Duodenal mucosa (tissue), 2 donors: ENCODE measurements around the gene SLC38A10.

Source experiments
- H3K27ac ChIP-seq: one replicate; pipeline ENCODE4 v1.7.0; 2013; ENCODE audit warnings: low read depth, low read length
- H3K27me3 ChIP-seq, 2 donors: one replicate each; pipeline ENCODE4 v1.7.0; 2013; ENCODE audit warnings: low read length in 2 of 2, control low read depth in 1 of 2; ENCODE audit not compliant: insufficient read depth in 2 of 2, control insufficient read depth in 1 of 2
- H3K36me3 ChIP-seq, 2 donors: one replicate each; pipeline ENCODE4 v1.7.0; 2013; ENCODE audit warnings: low read length in 2 of 2, control low read depth in 1 of 2; ENCODE audit not compliant: insufficient read depth in 2 of 2, control insufficient read depth in 1 of 2
- H3K4me1 ChIP-seq, 2 donors: one replicate each; pipeline ENCODE4 v1.7.0; 2013; ENCODE audit warnings: low read length in 2 of 2, control low read depth in 1 of 2; ENCODE audit not compliant: insufficient read depth in 2 of 2, control insufficient read depth in 1 of 2
- H3K4me3 ChIP-seq, 2 donors: one replicate each; pipeline ENCODE4 v1.7.0; 2013; ENCODE audit warnings: low read length in 2 of 2, low read depth in 1 of 2
- H3K9ac ChIP-seq, 2 donors: one replicate each; pipeline ENCODE4 v1.7.0; 2013; ENCODE audit warnings: low read length in 2 of 2, low read depth in 1 of 2
- H3K9me3 ChIP-seq, 2 donors: one replicate each; pipeline ENCODE4 v1.7.0; 2013; ENCODE audit warnings: low read length in 2 of 2, control low read depth in 1 of 2; ENCODE audit not compliant: control insufficient read depth in 1 of 2

SLC38A10 gene

DNA sequence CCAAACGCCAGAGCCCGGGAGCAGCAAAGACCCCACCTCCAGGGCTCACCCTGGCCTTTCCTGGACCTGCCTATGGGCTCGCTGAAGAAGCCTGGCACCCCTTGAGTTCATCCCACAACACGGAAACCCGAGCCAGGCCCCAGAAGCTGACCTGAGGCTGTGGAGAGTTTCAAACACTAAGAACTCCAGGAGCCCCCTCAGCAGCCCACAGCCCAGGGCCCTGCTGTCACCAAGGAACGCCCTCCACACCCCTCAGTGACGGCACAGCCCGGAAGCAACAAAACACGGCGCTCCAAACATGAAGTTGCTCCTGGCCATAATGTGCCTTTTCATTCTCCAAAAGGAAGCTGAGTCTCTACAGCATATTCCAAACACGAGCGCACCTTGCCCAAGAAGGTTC lies 9.2 kb downstream of the SLC38A10 start:
- H3K27ac ChIP-seq = peak overlapping the region; percentile 36
- peaks cover 13 to 67% of the 10 kb centered on the region in 2 donors for H3K36me3 ChIP-seq
- no peaks in the 10 kb centered on the region for H3K9me3 ChIP-seq
- peak overlapping the region; percentile 19 to 55 for H3K4me3 ChIP-seq
- H3K4me1 ChIP-seq = peaks cover 5 to 11% of the 10 kb centered on the region in 2 donors
- H3K9ac ChIP-seq = peak overlapping the region; percentile 1 to 18
- no peaks in the 10 kb centered on the region for H3K27me3 ChIP-seq

DNA sequence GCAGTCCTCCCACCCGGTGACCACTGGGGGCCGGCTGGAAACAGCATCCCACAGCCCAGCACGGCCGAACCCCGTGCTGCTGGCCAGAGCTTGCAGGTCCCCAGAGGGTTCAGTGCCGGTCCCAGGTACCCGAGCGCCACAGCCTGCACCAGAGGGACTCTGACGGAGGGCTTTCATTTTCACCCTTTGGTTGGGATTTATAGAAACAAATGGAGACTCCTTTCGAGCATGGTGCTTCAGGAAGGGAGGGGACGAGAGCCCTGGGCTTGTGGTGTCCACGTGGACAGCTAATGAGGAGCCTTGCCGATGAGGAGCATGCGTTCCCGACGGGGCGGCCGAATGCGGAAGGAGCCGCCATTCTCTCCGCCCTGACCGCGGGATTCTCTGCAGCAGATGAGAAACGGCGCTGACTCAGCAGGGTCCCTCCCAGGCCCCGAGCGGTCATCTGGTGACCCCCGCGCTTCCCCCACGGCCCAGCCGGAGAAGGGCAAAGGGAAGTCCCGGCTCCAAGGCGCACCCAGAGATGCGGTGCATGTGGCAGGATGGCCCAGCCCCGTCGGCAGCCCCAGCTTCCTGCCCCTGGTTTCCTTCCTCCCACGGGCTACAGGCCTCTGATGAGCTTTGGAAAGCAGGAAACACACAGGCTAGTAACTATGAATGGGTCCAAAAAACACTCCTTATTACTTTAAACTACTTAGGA lies 9.8 kb downstream of the SLC38A10 start:
- peak overlapping the region; percentile 19 to 55 for H3K4me3 ChIP-seq

DNA sequence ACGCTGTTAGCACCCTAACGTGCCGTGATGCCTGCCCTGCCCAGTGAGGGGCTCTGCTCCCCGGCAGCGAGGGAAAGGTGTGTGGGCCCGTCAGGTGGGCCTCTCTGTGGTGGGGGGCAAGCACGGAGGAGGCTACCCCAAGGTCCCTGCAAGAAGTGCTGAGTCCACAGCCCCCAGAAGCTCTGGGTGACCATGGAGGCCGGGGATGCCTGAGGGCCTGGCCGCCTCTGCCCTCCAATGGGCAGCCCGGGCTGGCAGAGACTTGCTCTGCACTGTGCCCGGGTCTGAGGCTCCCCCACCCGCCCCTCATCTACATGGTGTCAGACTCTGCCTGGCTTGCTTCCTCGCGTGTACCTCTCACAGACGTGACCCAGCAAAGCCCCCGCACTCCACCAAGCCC lies 12.2 kb downstream of the SLC38A10 start:
- Histone ChIP-seq H3K9me3 (no peaks in the 10 kb centered on the region), H3K4me3 (no peak overlapping the region), H3K36me3 (peaks cover 20 to 71% of the 10 kb centered on the region in 2 donors), H3K9ac (no peak overlapping the region), H3K27me3 (no peaks in the 10 kb centered on the region), H3K27ac (no peak overlapping the region), H3K4me1 (peaks cover 5 to 15% of the 10 kb centered on the region in 2 donors)

More for the DNA sequence above, 9.8 kb downstream of the SLC38A10 start:
- H3K27me3 ChIP-seq = no peaks in the 10 kb centered on the region
- peaks cover 5 to 11% of the 10 kb centered on the region in 2 donors for H3K4me1 ChIP-seq
- H3K9ac ChIP-seq = peak overlapping the region; percentile 1 to 18
- peak overlapping the region; percentile 36 for H3K27ac ChIP-seq
- no peaks in the 10 kb centered on the region for H3K9me3 ChIP-seq
- peaks cover 15 to 67% of the 10 kb centered on the region in 2 donors for H3K36me3 ChIP-seq

DNA sequence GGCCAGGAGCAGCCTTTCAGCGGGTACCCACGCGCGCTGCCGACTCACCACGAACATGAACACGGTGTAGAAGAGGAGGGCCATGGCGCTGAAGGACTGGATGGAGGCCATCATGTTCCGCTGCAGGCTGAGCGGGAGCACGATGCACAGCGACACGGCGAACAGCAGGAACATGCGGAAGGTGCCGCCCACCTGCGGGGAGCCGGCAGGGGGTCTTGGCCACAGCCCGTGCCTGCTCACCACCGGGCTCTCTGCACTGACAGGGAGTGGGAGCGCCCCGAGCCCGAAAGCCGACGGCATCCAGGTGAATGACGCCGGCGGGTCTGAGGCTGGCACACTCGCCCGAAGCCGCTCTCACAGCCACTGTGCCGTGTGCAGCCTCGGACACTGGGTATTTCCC lies 13.0 kb downstream of the SLC38A10 start:
- no peak overlapping the region for H3K27ac ChIP-seq
- no peaks in the 10 kb centered on the region for H3K9me3 ChIP-seq
- peaks cover 5 to 20% of the 10 kb centered on the region in 2 donors for H3K4me1 ChIP-seq
- H3K36me3 ChIP-seq = peaks cover 21 to 66% of the 10 kb centered on the region in 2 donors
- no peak overlapping the region for H3K4me3 ChIP-seq
- no peaks in the 10 kb centered on the region for H3K27me3 ChIP-seq
- no peak overlapping the region for H3K9ac ChIP-seq

DNA sequence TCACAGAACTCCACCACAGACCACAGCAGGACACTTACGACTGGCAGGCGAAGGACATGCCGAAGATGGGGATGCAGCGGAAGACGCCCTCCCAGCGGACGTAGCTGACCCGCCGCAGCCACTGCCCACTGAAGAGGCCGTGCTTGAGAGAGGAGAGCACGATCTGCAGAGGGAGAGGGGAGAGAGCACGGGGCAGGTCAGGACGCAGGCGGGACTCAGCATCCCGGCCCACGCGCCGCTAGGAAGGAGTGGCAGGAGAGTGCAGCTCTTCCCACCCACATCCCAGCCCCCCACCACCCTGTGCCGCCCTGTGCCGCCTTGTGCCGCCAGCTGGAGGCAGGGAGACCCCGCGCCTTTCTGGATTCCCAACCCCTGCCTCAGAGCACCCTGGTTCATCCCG lies 14.5 kb downstream of the SLC38A10 start:
- Histone ChIP-seq H3K4me1 (peaks cover 0 to 16% of the 10 kb centered on the region in 2 donors), H3K9ac (no peak overlapping the region), H3K36me3 (peaks cover 31 to 78% of the 10 kb centered on the region in 2 donors), H3K9me3 (no peaks in the 10 kb centered on the region), H3K4me3 (no peak overlapping the region), H3K27ac (no peak overlapping the region), H3K27me3 (no peaks in the 10 kb centered on the region)

DNA sequence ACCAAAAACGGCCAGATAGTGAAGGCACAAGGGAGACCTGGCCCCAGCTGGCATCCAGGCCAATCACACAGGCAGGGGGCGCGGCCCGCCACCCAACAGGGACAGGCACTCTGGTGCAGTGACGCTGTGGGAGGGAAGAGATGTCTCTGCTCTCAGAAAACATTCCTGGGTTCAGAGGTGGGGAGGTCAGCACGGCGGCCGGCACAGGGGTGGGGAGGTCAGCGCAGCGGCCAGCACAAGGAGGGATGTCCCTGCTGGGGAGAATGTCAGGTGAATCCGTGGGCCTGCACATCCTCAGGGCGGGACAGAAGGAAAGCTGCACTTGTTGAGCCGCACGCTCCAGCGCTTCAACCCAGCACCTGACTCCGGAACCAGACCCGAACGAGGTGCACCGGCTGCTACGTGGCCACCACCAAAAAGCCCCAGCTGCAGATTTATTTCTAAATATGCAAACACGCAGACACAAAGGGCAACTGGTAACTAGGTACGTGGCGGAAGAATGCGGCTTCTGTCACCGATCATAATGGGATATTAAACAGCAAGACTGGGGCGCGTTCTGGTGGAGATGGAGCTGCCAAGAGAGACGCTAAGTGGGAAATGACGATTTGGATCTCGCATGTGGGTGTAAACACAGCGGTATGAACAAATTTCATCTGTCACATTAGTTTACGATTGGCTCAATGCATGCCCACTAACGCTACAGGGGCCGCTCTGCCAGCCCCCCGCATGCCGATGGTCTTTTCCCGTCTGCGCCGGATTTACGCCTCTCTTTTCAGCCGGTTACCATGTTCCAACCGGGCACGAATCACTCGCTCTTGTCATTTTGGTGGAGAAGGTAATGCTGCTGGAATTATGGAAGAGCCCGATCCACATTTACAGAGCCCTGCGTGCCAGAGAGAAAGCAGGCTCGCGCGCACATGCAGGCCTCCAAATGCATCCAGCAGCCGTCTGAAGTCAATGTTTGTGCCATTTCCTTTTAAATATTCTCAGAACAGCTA lies 15.5 kb downstream of the SLC38A10 start:
- H3K9me3 ChIP-seq = no peaks in the 10 kb centered on the region
- H3K27ac ChIP-seq = no peak overlapping the region
- H3K27me3 ChIP-seq = no peaks in the 10 kb centered on the region
- H3K4me3 ChIP-seq = no peak overlapping the region
- H3K9ac ChIP-seq = no peak overlapping the region
- peaks cover 0 to 12% of the 10 kb centered on the region in 2 donors for H3K4me1 ChIP-seq
- H3K36me3 ChIP-seq = peaks cover 34 to 81% of the 10 kb centered on the region in 2 donors

DNA sequence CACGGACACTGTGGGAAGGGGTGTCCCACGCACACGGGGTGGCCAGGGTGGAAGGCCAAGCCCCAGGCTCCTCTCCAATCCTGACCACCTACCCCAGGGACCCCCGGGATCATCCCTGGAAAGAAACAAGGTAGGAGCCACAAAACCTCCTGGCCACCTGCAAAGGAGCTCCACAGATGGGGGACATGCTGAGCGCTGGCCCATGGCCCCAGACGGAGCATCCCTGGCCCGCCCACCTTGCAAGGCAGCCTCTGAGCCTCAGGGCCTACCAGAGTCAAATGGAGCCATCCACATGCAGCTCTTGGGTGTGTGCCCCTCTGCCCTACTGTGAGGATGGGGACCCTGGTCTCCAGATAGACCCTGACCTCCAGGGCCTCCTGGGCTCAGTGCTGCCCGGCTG lies 16.3 kb downstream of the SLC38A10 start:
- Histone ChIP-seq H3K27ac (no peak overlapping the region), H3K4me1 (peaks cover 0 to 12% of the 10 kb centered on the region in 2 donors), H3K36me3 (peaks cover 39 to 86% of the 10 kb centered on the region in 2 donors), H3K9ac (no peak overlapping the region), H3K27me3 (no peaks in the 10 kb centered on the region), H3K4me3 (no peak overlapping the region), H3K9me3 (no peaks in the 10 kb centered on the region)

DNA sequence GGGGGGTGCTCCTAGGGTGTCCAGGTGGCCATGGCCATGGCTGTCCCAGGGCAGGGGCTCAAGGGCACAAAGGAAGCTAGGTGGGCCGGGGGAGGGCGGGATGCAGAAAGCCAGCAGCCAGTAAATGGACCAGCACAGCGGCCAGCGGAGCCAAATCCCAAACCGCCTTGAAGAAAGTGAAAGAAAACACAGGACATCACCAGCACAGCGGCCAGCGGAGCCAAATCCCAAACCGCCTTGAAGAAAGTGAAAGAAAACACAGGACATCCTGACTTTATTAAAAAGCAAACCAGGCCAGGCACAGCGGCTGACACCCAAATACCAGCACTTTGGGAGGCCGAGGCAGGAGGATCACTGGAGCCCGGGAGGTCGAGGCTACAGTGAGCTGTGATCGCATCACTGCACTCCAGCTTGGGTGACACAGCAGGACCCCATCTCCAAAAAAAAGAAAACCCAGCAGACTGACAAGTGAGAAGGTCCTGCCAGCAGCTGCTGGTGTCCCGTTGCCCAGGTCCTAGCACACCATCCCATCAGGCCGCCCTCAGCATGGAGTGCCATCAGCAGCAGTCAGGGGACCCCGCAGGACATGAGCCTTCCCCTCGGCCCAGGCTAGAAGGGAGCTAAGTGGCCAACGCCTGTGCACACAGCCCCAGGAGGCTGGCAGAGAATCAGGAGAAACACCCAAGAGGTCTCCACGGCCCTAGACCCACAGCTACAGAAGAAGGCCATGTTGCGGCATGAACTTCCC lies 17.0 kb downstream of the SLC38A10 start:
- H3K36me3 ChIP-seq = peaks cover 46 to 90% of the 10 kb centered on the region in 2 donors
- peaks cover 0 to 12% of the 10 kb centered on the region in 2 donors for H3K4me1 ChIP-seq
- no peaks in the 10 kb centered on the region for H3K27me3 ChIP-seq
- H3K4me3 ChIP-seq = no peak overlapping the region
- no peak overlapping the region for H3K27ac ChIP-seq
- no peaks in the 10 kb centered on the region for H3K9me3 ChIP-seq
- no peak overlapping the region for H3K9ac ChIP-seq

DNA sequence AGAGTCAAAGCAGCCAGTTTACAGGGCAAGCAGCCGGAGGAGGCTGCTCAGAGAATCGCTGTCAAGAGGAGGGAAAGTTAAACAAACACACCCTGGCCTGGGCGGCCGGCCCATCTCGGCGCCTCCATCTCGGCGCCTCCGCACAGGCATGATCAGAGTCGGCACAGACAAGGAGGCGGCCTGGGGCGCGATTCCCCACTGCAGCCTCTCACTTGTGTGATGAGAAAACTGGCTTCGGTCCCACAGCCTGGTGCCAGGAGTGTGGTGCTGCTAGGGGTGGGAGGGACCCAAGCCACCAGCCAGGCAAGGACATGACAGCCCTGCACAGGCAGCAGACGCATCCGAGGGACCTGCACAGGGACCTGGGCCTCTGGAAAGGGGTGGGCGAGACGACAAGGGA lies 17.7 kb downstream of the SLC38A10 start:
- Histone ChIP-seq H3K27me3 (no peaks in the 10 kb centered on the region), H3K27ac (no peak overlapping the region), H3K9ac (no peak overlapping the region), H3K36me3 (peaks cover 45 to 90% of the 10 kb centered on the region in 2 donors), H3K9me3 (no peaks in the 10 kb centered on the region), H3K4me3 (no peak overlapping the region), H3K4me1 (peaks cover 0 to 12% of the 10 kb centered on the region in 2 donors)
